Panc1 (cell line): Measurements from ENCODE around the gene VDR. TPM values are rescaled to one million over a fixed set of nuclear protein-coding genes. Genes with fewer than 3 reads are reported as not detected.
A peak's percentile ranks its signal among the peaks of the same experiment; 100 is the strongest.

ENCODE experiments used
- ATAC-seq: fragments of 200-7000 bp; cut with Tn5 transposase; 2 replicates; pipeline ENCODE4 v1.9.1; 2020; ENCODE audit warnings: mild to moderate bottlenecking, moderate library complexity
- BruUV-seq: library from RNA; stranded (reverse); fragments of 400-500 nt; replicated peaks from 2 replicates; lab custom pipeline; 2021; lab: Mats Ljungman, UMichigan
- CTCF ChIA-PET: fragments of 300-600 bp; sonication (Branson Sonifier 250); formaldehyde crosslinking; loops from one replicate; lab custom pipeline; 2022; ENCODE audit warnings: antibody characterized with exemption; lab: Charles Lee
- POLR2A ChIA-PET: fragments of 300-600 bp; sonication (Branson Sonifier 250); formaldehyde crosslinking; loops from one replicate; lab custom pipeline; 2022; ENCODE audit warnings: antibody characterized with exemption; lab: Charles Lee
- DNase-seq: peaks from one replicate; pipeline ENCODE4 v3.0.0-alpha.2; 2010; ENCODE audit warnings: low read depth, low spot score
- H3K27ac ChIP-seq: 2 replicates; pipeline ENCODE4 v1.5.1; 2011; ENCODE audit warnings: mild to moderate bottlenecking, low read length, inconsistent platforms
- H3K27me3 ChIP-seq: fragments of 200-500 bp; sonication (Bioruptor generic); 2 replicates; pipeline ENCODE4 v1.6.0; 2014; ENCODE audit warnings: low read length, inconsistent platforms; ENCODE audit not compliant: control insufficient read depth, insufficient read depth
- H3K36me3 ChIP-seq: fragments of 200-500 bp; sonication (Bioruptor generic); 2 replicates; pipeline ENCODE4 v1.5.1; 2014; ENCODE audit warnings: inconsistent platforms, mild to moderate bottlenecking, low read length, moderate library complexity; ENCODE audit not compliant: control insufficient read depth, insufficient read depth
- H3K4me1 ChIP-seq: 2 replicates; pipeline ENCODE4 v1.5.1; 2011; ENCODE audit warnings: inconsistent platforms, mild to moderate bottlenecking, low read length, moderate library complexity; ENCODE audit not compliant: control insufficient read depth, insufficient read depth
- H3K4me3 ChIP-seq, 2 experiments: 2 replicates each; pipeline ENCODE4 v1.5.1; 2011 to 2012; ENCODE audit warnings: low read depth in 2 of 2, low read length in 2 of 2, mild to moderate bottlenecking in 2 of 2, inconsistent platforms in 1 of 2, moderate library complexity in 1 of 2
- H3K9me3 ChIP-seq: fragments of 200-500 bp; sonication (Bioruptor generic); 2 replicates; pipeline ENCODE4 v1.5.1; 2014; ENCODE audit warnings: low read depth, mild to moderate bottlenecking, inconsistent platforms, low read length, moderate library complexity; ENCODE audit not compliant: control insufficient read depth, insufficient read depth
- REST ChIP-seq, 2 experiments: IDR thresholded peaks; 2 replicates each; pipeline ENCODE4 v1.6.1; 2011 to 2012; ENCODE audit warnings: low read depth in 2 of 2, control low read depth in 1 of 2, low read length in 1 of 2, mild to moderate bottlenecking in 1 of 2, moderate library complexity in 1 of 2; ENCODE audit not compliant: insufficient read depth in 1 of 2
- SIN3A ChIP-seq: IDR thresholded peaks from 2 replicates; pipeline ENCODE4 v1.6.1; 2012; ENCODE audit warnings: low read depth, mild to moderate bottlenecking, low read length, moderate library complexity, borderline replicate concordance; ENCODE audit not compliant: insufficient read depth
- TCF7L2 ChIP-seq: IDR thresholded peaks from 2 replicates; pipeline ENCODE4 v1.6.1; 2011; ENCODE audit warnings: mild to moderate bottlenecking, low read depth, low read length, inconsistent platforms
- in situ Hi-C: cut with HindIII; loops from 2 replicates; pipeline ENCODE4 v1.10.0; 2016; ENCODE audit warnings: low sequenced_read_pairs, low pct_unique_long_range_greater_than_20kb
- intact Hi-C: fragments of 100-400 bp; cut with micrococcal nuclease; formaldehyde crosslinking; loops from one replicate; pipeline ENCODE4 v1.10.0; 2022; ENCODE audit not compliant: unreplicated experiment
- total RNA-seq: library from RNA; stranded (reverse); gene quantifications from one replicate; pipeline ENCODE4 v1.2.1, GENCODE V29; 2021; ENCODE audit not compliant: unreplicated experiment
- TF ChIP-seq, protein P1 (sequence below): fragments of 450-650 bp; IDR thresholded peaks from 2 replicates; pipeline ENCODE4 v1.5.1; 2017; ENCODE audit warnings: mild to moderate bottlenecking

The VDR gene
- total RNA-seq, 1 experiment from 2014 or later: 3.0 TPM

- H3K9me3 ChIP-seq: no peaks in the 10 kb centered on the region
- ATAC-seq (peak; percentile 68), DNase-seq (no peak)
- no peaks in the 10 kb centered on the region for H3K4me1 ChIP-seq
- ChIA-PET POLR2A (interaction anchor here (0.9 kb wide), 1 partner anchor 21 kb away, joined by 4 read pairs; no protein-coding TSS in a partner anchor), CTCF (interaction anchor here (0.7 to 4.1 kb wide), 24 partner anchors 8 to 122 kb away, joined by 3 to 24 read pairs (median 4); partner anchors contain the start of genes ENDOU and RAPGEF3)
- TF ChIP-seq, protein P1, sequence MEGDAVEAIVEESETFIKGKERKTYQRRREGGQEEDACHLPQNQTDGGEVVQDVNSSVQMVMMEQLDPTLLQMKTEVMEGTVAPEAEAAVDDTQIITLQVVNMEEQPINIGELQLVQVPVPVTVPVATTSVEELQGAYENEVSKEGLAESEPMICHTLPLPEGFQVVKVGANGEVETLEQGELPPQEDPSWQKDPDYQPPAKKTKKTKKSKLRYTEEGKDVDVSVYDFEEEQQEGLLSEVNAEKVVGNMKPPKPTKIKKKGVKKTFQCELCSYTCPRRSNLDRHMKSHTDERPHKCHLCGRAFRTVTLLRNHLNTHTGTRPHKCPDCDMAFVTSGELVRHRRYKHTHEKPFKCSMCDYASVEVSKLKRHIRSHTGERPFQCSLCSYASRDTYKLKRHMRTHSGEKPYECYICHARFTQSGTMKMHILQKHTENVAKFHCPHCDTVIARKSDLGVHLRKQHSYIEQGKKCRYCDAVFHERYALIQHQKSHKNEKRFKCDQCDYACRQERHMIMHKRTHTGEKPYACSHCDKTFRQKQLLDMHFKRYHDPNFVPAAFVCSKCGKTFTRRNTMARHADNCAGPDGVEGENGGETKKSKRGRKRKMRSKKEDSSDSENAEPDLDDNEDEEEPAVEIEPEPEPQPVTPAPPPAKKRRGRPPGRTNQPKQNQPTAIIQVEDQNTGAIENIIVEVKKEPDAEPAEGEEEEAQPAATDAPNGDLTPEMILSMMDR: peak; percentile 80
- TF ChIP-seq SIN3A: no peak
- intact Hi-C loops (loop anchor here (5.0 to 10.0 kb wide), 3 partner anchors 56 to 186 kb away; no protein-coding TSS in a partner anchor), in situ Hi-C loops (no loop called here)
- no TSS peak for BruUV-seq
- H3K4me3 ChIP-seq: no peak overlapping the region
- H3K36me3 ChIP-seq: no peaks in the 10 kb centered on the region
- H3K27me3 ChIP-seq: peaks cover 3% of the 10 kb centered on the region; the same call in 1 of the 2 replicates
- H3K27ac ChIP-seq: no peak overlapping the region
Measured at GRCh38 chr12:47838286-47838931, 66.4 kb downstream of the VDR start.

DNA sequence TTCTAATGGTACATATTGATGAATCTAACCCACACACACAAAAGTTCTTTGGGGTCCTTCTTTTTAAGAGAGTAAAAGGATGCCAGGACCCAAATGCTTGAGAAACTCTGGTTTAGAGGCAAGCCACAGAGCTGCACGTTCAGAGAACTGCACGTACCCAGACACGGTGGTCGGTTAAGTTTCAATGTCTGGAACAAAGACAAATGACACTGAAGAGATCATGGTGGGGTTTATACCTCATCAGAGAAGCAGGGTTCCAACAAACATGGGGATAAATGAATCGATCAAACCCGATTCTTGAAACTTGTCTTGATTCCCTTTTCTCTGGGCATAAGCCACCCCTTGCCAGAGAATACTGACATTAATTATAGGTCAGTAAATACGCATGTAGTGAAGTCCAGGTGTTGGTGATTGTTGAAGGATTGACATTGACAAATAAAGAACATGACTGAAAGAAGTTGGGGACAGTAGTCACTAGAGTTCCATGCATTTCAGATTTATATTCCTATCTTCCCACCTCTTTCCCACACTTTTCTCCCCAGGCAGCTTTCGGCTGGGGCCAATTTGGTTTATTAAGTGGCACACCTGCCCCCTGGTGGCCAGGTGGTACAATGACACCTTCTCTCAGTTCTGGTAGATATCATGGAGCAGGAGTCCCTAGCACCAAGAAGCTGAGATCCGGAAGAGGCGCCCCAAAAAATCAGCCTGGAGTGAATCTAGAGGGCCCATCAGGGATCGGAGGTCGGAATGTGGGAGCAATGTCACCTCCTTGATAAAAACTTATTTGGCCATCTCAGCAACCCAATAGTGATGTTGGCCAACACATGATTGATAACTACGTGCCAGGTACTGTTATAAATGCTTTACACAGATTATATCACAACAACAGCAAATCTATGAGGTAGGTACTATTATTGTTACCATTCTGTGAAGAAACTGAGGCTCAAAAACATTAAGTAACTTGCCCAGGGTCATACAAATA, 67.3 kb downstream of the VDR start:
- Histone ChIP-seq H3K36me3 (no peaks in the 10 kb centered on the region), H3K9me3 (no peaks in the 10 kb centered on the region), H3K27me3 (peaks cover 3% of the 10 kb centered on the region; the same call in 1 of the 2 replicates), H3K4me3 (no peak overlapping the region), H3K27ac (peak overlapping the region; percentile 52; the same call in 1 of the 2 replicates), H3K4me1 (no peaks in the 10 kb centered on the region)
- ATAC-seq: peak; percentile 84
- intact Hi-C loops: loop anchor here (1.0 to 10.0 kb wide), 5 partner anchors 40 to 185 kb away; no protein-coding TSS in a partner anchor
- BruUV-seq: no TSS peak
- TF ChIP-seq, protein P1: peak; percentile 90
- TF ChIP-seq REST (IDR thresholded peaks at IDR 0.05; ENCODE audit: insufficient read depth in 1 of 2, low read depth in 2 of 2, low read length in 1 of 2) (no peak), TCF7L2 (no peak)
- peak; percentile 59 for DNase-seq
- in situ Hi-C loops: no loop called here
- ChIA-PET CTCF (interaction anchor here (0.6 to 4.1 kb wide), 16 partner anchors 9 to 132 kb away, joined by 3 to 24 read pairs (median 6); partner anchors contain the start of genes ENDOU and RPAP3), POLR2A (no interaction called here)
